Measurements from ENCODE around the gene FOXL2NB.

- TF ChIP-seq CTCF (IDR thresholded peaks at IDR 0.05) (no peak), POLR2A (IDR thresholded peaks at IDR 0.05) (no peak), POLR2AphosphoS5 (IDR thresholded peaks at IDR 0.05) (no peak)
These were observed 33.3 kb upstream of the FOXL2NB start for GRCh38 chr3:138913766-138914165.
